Spleen (tissue), 7 donors: ENCODE data around the gene SUPT5H.

Experiments used
- POLR2A ChIP-seq, 3 donors: fragments of 450-650 bp; IDR thresholded peaks; one replicate each; pipeline ENCODE4 v1.5.1; 2017; ENCODE audit warnings: antibody characterized with exemption in 3 of 3, mild to moderate bottlenecking in 1 of 3
- POLR2AphosphoS5 ChIP-seq, 3 donors: sonication (generic); formaldehyde crosslinking; IDR thresholded peaks; one replicate each; pipeline ENCODE4 v1.5.1; 2017; ENCODE audit warnings: antibody characterized with exemption in 3 of 3
- TF ChIP-seq, protein P1 (sequence below), 11 experiments: fragments of 200-600 bp in 7 of 11; fragments of 450-650 bp in 4 of 11; sonication (generic) in 4 of 11; IDR thresholded peaks in 8 of 11; conservative IDR thresholded peaks in 3 of 11; 1 replicate in 7 of 11; 2 replicates in 4 of 11; pipeline versions ENCODE4 v1.4.0 to v1.8.0; 2016 to 2021; ENCODE audit warnings: antibody characterized with exemption in 11 of 11, inconsistent platforms in 4 of 11, mild to moderate bottlenecking in 1 of 11
- donor health status: DM: no; HTN: no; CAD: no; lungs with moderate emphysema.
- donor health status: DM: no; HTN: no; CAD: no.
- donor health status: DM: no; HTN: no; CAD: no.

DNA sequence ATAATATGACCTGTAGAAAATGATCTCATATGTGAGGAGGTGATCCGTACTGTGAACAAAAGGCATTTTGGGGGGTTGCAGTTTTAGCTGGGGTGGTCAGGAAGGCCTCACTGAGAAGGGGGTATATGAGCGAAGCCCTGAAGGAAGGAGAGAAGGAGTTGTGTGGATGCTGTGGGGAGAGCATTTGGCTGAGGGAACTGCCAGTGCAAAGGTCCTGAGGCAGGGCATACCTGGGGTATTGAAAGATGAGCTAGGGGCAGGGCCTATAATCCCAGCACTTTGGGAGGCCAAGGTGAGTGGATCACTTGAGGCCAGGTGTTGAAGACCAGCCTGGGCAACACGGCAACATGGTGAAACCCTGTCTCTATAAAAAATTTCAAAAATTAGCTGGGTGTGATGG is 72.0 kb downstream of the SUPT5H start:
- TF ChIP-seq, protein P1, sequence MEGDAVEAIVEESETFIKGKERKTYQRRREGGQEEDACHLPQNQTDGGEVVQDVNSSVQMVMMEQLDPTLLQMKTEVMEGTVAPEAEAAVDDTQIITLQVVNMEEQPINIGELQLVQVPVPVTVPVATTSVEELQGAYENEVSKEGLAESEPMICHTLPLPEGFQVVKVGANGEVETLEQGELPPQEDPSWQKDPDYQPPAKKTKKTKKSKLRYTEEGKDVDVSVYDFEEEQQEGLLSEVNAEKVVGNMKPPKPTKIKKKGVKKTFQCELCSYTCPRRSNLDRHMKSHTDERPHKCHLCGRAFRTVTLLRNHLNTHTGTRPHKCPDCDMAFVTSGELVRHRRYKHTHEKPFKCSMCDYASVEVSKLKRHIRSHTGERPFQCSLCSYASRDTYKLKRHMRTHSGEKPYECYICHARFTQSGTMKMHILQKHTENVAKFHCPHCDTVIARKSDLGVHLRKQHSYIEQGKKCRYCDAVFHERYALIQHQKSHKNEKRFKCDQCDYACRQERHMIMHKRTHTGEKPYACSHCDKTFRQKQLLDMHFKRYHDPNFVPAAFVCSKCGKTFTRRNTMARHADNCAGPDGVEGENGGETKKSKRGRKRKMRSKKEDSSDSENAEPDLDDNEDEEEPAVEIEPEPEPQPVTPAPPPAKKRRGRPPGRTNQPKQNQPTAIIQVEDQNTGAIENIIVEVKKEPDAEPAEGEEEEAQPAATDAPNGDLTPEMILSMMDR (IDR thresholded peaks at IDR 0.05 in 8 of 11, conservative IDR thresholded peaks at IDR 0.05 in 3 of 11): no peak
- TF ChIP-seq POLR2A (IDR thresholded peaks at IDR 0.05) (no peak), POLR2AphosphoS5 (IDR thresholded peaks at IDR 0.05) (no peak)
